Right cardiac atrium (tissue), 5 donors: ENCODE measurements around the gene TMEM129. TPM values are rescaled to one million over a fixed set of nuclear protein-coding genes. Genes with fewer than 3 reads are reported as not detected.

Experiments
- polyA plus RNA-seq: library from polyadenylated mRNA; stranded (reverse); fragments of 200-250 nt; gene quantifications from one replicate; pipeline ENCODE4 v1.2.3, GENCODE V29; 2013
- total RNA-seq, 4 donors: library from RNA; stranded (reverse); fragmentation: NEBNext Ultra II Directional; extraction: Animal tissue kit (Norgen Biotek cat#: 25700); gene quantifications; one replicate each; pipeline ENCODE4 v1.2.1, GENCODE V29; 2021
- donor health status: healthy with polysubstance abuse.
- donor health status: DM: no; HTN: yes; CAD: no.
- donor health status: DM: no; HTN: no; CAD: no.
- donor health status: DM: no; HTN: yes; CAD: no; lungs with severe emphysema.
- donor health status: DM: yes; HTN: yes; CAD: no.

The TMEM129 gene
- total and polyA plus RNA-seq, 5 donors: 43.0 to 59.2 (median 49.0) TPM

Other genes with a start within 250 kb of the TMEM129 start
- 1 to 10 TPM; 1.1 to 1.6 (median 1.1) TPM for gene FAM53A, start 37.0 kb downstream of the TMEM129 start, total RNA-seq
- 1.4 TPM for gene FAM53A, start 37.0 kb downstream of the TMEM129 start, polyA plus RNA-seq
- 10 to 100 TPM; 13.4 to 16.1 (median 14.8) TPM for gene SLBP, start 9.0 kb downstream of the TMEM129 start, total RNA-seq
- 12.2 TPM for gene SLBP, start 9.0 kb downstream of the TMEM129 start, polyA plus RNA-seq
- 10 to 100 TPM in 1 of 4 donors, 1 to 10 TPM in 3; 4.1 to 10.8 (median 6.5) TPM for gene TACC3, start 198 bp upstream of the TMEM129 start, total RNA-seq
- 6.3 TPM for gene TACC3, start 198 bp upstream of the TMEM129 start, polyA plus RNA-seq
- 10 to 100 TPM in 1 of 4 donors, 1 to 10 TPM in 3; 6.4 to 17.5 (median 8.8) TPM for gene FGFR3, start 72.0 kb upstream of the TMEM129 start, total RNA-seq
- 4.5 TPM for gene FGFR3, start 72.0 kb upstream of the TMEM129 start, polyA plus RNA-seq
- 10 to 100 TPM; 36.2 to 41.7 (median 38.4) TPM for gene LETM1, start 134.8 kb upstream of the TMEM129 start, total RNA-seq
- gene LETM1, start 134.8 kb upstream of the TMEM129 start, polyA plus RNA-seq: 19.3 TPM
- 10 to 100 TPM; 44.4 to 52.0 (median 46.6) TPM for gene NSD2, start 150.1 kb upstream of the TMEM129 start, total RNA-seq
- 10.8 TPM for gene NSD2, start 150.1 kb upstream of the TMEM129 start, polyA plus RNA-seq